ENCODE results near the gene SLC35G6.

Gene SLC35G6

DNA sequence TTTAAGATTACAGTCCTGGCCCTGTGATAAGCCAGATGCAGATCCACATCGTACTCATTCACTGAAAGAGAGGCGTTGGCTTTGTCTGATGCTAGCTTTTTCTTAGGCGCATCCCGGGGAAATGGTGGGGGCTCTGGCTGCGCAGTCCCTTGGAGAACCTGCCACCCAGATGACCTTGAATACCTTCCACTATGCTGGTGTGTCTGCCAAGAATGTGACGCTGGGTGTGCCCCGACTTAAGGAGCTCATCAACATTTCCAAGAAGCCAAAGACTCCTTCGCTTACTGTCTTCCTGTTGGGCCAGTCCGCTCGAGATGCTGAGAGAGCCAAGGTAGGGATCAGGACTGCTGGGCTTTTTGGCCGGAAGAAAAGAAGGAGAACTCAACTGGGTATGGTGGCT is 26.9 kb downstream of the SLC35G6 start:
- DNase-seq: no peak

DNA sequence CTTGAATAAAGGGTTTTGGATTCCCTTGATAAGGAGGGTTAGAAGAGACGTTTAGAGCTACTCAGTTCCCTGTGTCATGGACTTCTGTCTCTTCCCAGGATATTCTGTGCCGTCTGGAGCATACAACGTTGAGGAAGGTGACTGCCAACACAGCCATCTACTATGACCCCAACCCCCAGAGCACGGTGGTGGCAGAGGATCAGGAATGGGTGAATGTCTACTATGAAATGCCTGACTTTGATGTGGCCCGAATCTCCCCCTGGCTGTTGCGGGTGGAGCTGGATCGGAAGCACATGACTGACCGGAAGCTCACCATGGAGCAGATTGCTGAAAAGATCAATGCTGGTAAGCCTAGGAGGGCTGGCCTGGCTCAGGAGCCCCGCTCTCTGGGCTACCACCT is 27.6 kb downstream of the SLC35G6 start:
- no peak for DNase-seq

DNA sequence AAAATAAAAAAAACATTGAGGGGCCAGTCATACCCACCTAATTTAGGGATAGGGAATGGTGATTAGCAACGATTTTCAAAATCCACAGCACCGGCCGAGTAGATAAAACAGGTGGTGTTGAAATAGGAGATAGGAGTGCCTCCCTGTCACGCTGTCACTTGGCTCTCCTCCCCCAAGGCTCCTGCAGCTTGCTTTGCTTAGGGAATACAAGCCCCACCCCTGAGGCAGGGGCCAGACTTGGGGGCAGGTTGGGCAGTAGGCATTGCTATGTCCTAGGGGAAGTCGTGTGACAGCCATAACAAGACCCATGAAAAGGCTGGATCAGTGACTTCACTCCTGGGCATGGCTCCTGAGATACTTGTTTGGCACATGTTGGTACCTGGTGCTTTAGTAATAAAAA is 28.7 kb downstream of the SLC35G6 start:
- no peak for DNase-seq

DNA sequence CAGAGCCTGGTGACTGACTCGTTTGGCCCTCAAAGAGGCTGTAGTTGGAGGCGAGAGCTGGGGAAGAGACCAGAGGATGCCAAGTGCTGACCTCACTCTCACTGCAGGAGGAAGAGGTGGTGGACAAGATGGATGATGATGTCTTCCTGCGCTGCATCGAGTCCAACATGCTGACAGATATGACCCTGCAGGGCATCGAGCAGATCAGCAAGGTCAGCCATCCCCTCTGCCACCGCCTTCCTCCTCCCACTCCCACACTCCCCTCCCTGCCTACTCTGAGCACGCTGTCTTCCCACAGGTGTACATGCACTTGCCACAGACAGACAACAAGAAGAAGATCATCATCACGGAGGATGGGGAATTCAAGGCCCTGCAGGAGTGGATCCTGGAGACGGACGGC is 29.9 kb downstream of the SLC35G6 start:
- no peak for DNase-seq

DNA sequence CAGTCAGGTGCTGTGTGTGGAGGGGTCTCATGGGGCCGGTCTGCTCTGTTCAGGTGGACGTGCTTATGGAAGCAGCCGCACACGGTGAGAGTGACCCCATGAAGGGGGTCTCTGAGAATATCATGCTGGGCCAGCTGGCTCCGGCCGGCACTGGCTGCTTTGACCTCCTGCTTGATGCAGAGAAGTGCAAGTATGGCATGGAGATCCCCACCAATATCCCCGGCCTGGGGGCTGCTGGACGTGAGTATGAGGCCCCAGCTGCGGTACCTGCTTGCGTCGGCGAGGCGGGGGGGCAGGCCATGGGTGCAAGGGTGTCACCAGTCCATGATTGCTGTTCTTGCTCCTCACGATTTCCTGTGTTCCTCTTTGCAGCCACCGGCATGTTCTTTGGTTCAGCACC is 30.9 kb downstream of the SLC35G6 start:
- DNase-seq: no peak

DNA sequence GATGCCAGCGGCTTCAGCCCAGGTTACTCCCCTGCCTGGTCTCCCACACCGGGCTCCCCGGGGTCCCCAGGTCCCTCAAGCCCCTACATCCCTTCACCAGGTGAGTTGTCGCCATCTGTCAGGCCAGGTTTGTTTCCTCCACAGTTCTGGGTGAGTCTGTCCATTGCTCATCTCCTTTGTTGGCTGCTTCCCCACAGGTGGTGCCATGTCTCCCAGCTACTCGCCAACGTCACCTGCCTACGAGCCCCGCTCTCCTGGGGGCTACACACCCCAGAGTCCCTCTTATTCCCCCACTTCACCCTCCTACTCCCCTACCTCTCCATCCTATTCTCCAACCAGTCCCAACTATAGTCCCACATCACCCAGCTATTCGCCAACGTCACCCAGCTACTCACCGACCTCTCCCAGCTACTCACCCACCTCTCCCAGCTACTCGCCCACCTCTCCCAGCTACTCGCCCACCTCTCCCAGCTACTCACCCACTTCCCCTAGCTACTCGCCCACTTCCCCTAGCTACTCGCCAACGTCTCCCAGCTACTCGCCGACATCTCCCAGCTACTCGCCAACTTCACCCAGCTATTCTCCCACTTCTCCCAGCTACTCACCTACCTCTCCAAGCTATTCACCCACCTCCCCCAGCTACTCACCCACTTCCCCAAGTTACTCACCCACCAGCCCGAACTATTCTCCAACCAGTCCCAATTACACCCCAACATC is 31.7 kb downstream of the SLC35G6 start:
- DNase-seq: no peak

DNA sequence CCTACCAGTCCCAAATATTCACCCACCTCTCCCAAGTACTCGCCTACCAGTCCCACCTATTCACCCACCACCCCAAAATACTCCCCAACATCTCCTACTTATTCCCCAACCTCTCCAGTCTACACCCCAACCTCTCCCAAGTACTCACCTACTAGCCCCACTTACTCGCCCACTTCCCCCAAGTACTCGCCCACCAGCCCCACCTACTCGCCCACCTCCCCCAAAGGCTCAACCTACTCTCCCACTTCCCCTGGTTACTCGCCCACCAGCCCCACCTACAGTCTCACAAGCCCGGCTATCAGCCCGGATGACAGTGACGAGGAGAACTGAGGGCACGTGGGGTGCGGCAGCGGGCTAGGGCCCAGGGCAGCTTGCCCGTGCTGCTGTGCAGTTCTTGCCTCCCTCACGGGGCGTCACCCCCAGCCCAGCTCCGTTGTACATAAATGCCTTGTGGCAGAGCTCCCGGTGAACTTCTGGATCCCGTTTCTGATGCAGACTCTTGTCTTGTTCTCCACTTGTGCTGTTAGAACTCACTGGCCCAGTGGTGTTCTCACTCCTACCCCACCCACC is 32.7 kb downstream of the SLC35G6 start:
- DNase-seq: no peak

DNA sequence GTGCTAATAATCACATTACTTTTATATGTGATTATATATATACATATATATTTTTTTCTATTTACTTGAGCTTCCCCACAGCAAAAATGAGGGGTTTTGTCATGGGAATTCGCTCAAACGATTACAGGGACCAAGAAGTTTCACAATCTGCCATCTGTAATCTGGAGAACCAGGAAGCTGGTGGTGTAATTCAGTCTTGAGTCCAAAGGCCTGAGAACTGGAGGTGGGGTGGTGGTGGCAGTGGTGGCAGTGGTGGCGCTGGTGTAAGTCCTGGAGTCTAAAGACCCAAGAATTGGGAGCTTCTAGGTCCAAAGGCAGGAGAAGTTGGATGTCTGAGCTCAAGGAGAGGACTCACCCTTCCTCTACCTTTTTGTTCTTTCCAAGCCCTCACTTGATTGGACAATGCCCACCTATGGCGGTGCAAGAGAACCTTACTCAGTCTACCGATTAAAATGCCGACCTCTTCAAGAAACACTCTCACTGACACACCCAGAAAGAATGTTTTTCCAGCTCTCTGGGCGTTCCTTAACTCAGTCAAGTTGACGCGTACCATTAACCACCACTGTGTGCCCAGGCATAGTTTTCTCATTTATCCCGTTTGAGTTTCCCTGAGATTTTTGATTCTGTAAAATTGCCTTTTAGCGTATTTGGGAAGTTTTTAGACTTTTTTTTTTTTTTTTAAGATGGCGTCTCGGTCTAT is 34.8 kb downstream of the SLC35G6 start:
- DNase-seq: no peak

DNA sequence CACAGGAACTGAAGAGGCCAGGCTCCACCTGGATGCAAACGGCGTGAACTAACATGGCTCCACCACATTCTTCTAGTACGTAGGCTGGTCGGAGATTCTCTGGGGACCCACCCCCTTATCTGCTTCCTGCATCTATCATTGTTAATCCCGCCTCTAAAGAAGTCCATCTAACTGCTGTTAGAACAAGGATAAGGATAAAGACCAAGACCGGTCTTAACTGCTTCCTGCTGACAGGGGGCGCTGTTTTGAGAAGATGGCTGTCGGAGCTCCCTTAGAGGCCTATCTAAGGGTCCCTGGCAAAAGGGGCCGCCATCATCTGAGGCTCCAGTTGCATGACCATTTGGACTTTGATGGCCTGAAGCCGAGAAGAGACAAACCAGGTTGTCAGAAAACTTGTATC is 41.8 kb downstream of the SLC35G6 start:
- DNase-seq: peak; percentile 52

DNA sequence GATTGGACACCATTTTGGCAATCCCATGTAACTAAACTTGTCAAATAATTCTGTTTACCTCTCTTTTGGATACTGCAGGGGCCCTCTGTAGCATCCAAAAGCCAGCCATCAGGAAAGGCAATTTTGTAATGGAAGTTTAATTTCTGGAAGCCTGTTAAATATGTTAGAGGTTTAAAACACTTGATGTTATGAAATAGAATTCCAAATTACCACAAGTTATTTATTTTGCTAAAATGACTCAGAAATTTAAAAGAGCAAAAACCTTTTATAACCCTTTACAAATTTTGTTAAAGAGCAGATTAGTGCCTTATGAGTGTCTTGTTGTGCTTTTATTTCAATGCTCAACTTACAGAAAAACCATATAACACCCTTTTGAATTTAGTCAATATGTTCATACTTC is 47.6 kb downstream of the SLC35G6 start:
- no peak for DNase-seq

DNA sequence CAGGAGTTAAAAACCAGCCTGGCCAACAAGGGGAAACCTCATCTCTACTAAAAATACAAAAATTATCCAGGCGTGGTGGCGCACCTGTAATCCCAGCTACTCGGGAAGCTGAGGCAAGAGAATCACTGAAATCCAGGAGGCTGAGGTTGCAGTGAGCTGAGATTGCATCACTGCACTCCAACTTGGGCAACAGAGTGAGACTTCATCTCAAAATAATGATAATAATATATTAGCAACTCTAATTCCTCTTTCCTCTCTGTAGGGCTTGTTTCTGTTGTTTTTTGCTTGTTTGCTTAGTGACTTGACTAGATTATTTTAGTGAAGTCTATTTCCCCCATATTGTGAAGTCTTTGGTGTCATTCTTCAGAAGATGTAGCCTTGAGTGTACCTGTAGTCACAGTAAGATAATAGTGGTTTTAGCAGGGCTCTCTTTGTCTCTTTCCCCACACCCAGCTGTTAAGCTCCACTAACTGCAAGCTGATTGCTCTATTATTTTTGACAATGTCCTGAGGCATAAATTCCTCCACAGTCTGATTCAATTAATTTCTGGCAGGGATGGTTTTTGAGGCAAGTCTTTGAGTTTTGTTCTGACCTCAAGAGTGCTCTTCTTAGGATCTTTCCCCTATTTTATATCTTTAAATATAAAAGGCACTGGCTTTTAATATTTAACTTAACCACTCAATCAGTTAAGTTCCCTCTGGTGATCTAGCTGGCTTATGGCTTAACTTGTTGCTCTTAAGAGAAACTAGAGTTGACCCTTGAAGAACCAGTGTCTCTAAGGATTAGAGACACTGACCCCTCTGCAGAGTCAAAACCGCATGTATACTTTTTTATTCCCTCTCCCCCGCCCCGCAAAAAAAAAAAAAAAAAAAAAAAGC is 49.0 kb downstream of the SLC35G6 start:
- no peak for DNase-seq

Measured in central memory CD4-positive, alpha-beta T cell (primary cell).